ENCODE results near the gene ALS2CL. TPM values are rescaled to one million over a fixed set of nuclear protein-coding genes. Genes with fewer than 3 reads are reported as not detected.

ALS2CL gene
- total RNA-seq, 1 donor from 2014 or later, result 0.51 TPM

- Mint-ChIP-seq H3K4me1 (ENCODE audit: low read depth, unreplicated experiment) (peaks cover 14% of the 10 kb centered on the region), H3K9me3 (ENCODE audit: unreplicated experiment) (no peaks in the 10 kb centered on the region), H3K36me3 (ENCODE audit: unreplicated experiment) (no peaks in the 10 kb centered on the region), H3K27me3 (ENCODE audit: unreplicated experiment) (peaks cover 2% of the 10 kb centered on the region), H3K27ac (ENCODE audit: unreplicated experiment) (no peak overlapping the region), H3K4me3 (ENCODE audit: unreplicated experiment) (no peak overlapping the region)
- no peak for TF ChIP-seq CTCF (IDR thresholded peaks at IDR 0.05; ENCODE audit: partially characterized antibody, unreplicated experiment)
- no peak for DNase-seq
Measured at GRCh38 chr3:46709157-46709654, 15.7 kb upstream of the ALS2CL start.

GRCh38 chr3:46708401-46709156 lies 15.1 kb upstream of the ALS2CL start:
- DNase-seq, result no peak
- H3K27me3 Mint-ChIP-seq (ENCODE audit: unreplicated experiment), result peaks cover 5% of the 10 kb centered on the region
- TF ChIP-seq CTCF (IDR thresholded peaks at IDR 0.05; ENCODE audit: partially characterized antibody, unreplicated experiment), result no peak
- no peak overlapping the region for H3K4me3 Mint-ChIP-seq (ENCODE audit: unreplicated experiment)
- H3K4me1 Mint-ChIP-seq (ENCODE audit: low read depth, unreplicated experiment), result peaks cover 14% of the 10 kb centered on the region
- H3K27ac Mint-ChIP-seq (ENCODE audit: unreplicated experiment), result no peak overlapping the region
- no peaks in the 10 kb centered on the region for H3K9me3 Mint-ChIP-seq (ENCODE audit: unreplicated experiment)
- H3K36me3 Mint-ChIP-seq (ENCODE audit: unreplicated experiment), result no peaks in the 10 kb centered on the region

GRCh38 chr3:46707601-46708011 lies 14.1 kb upstream of the ALS2CL start:
- Mint-ChIP-seq H3K4me3 (ENCODE audit: unreplicated experiment) (no peak overlapping the region), H3K27ac (ENCODE audit: unreplicated experiment) (no peak overlapping the region), H3K36me3 (ENCODE audit: unreplicated experiment) (no peaks in the 10 kb centered on the region), H3K27me3 (ENCODE audit: unreplicated experiment) (peaks cover 5% of the 10 kb centered on the region), H3K9me3 (ENCODE audit: unreplicated experiment) (no peaks in the 10 kb centered on the region), H3K4me1 (ENCODE audit: low read depth, unreplicated experiment) (peaks cover 16% of the 10 kb centered on the region)
- no peak for TF ChIP-seq CTCF (IDR thresholded peaks at IDR 0.05; ENCODE audit: partially characterized antibody, unreplicated experiment)
- DNase-seq, result peak; percentile 12

- peaks cover 7% of the 10 kb centered on the region for H3K27me3 Mint-ChIP-seq (ENCODE audit: unreplicated experiment)
Measured at GRCh38 chr3:46706771-46707582, 13.5 kb upstream of the ALS2CL start.

More at GRCh38 chr3:46706771-46707582, 13.5 kb upstream of the ALS2CL start:
- Mint-ChIP-seq H3K4me1 (ENCODE audit: low read depth, unreplicated experiment) (peaks cover 19% of the 10 kb centered on the region), H3K27ac (ENCODE audit: unreplicated experiment) (no peak overlapping the region), H3K36me3 (ENCODE audit: unreplicated experiment) (no peaks in the 10 kb centered on the region), H3K4me3 (ENCODE audit: unreplicated experiment) (no peak overlapping the region), H3K9me3 (ENCODE audit: unreplicated experiment) (no peaks in the 10 kb centered on the region)
- peak; percentile 17 for DNase-seq
- no peak for TF ChIP-seq CTCF (IDR thresholded peaks at IDR 0.05; ENCODE audit: partially characterized antibody, unreplicated experiment)

Data from glutamatergic neuron (in vitro differentiated cells).